ENCODE results near the gene DGKG.

Gene DGKG

GRCh38 chr3:186321746-186322145 lies 40.3 kb downstream of the DGKG start:
- no peak overlapping the region for H3K4me3 ChIP-seq (ENCODE audit: low read length)
- H3K9me3 ChIP-seq (ENCODE audit: low read length) = no peaks in the 10 kb centered on the region
- no peak overlapping the region for H2AFZ ChIP-seq (ENCODE audit: low read depth, low read length)
- H3K36me3 ChIP-seq (ENCODE audit: insufficient read depth, low read length) = no peaks in the 10 kb centered on the region
- H3K4me1 ChIP-seq (ENCODE audit: insufficient read depth, low read length) = no peaks in the 10 kb centered on the region
- no peaks in the 10 kb centered on the region for H3K27me3 ChIP-seq (ENCODE audit: insufficient read depth, low read length)

GRCh38 chr3:186320862-186321568 lies 41.0 kb downstream of the DGKG start:
- H3K4me3 ChIP-seq (ENCODE audit: low read length) = no peak overlapping the region
- no peaks in the 10 kb centered on the region for H3K27me3 ChIP-seq (ENCODE audit: insufficient read depth, low read length)
- H3K4me1 ChIP-seq (ENCODE audit: insufficient read depth, low read length) = no peaks in the 10 kb centered on the region

DNA sequence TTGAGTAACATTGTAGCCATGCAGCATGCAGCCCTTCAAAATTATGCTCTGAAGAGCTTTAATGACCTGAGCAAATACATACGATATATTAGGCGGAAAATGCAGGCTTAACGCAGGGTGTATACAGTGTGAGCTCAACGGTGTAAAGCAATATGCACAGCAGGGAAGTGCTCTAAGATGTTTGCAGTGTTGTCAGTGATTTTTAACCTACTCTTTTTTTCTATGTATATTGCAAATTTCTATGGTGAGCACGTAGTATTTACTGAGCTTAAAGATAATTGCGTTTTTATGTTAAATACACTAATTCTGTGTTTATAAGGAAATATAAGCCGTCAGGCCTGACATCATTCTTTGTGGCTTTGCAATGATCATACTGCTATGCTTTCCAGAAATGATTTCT lies 42.1 kb downstream of the DGKG start:
- Histone ChIP-seq H3K36me3 (ENCODE audit: insufficient read depth, low read length) (no peaks in the 10 kb centered on the region), H3K27me3 (ENCODE audit: insufficient read depth, low read length) (no peaks in the 10 kb centered on the region), H2AFZ (ENCODE audit: low read depth, low read length) (no peak overlapping the region), H3K4me3 (ENCODE audit: low read length) (no peak overlapping the region), H3K4me1 (ENCODE audit: insufficient read depth, low read length) (no peaks in the 10 kb centered on the region), H3K9me3 (ENCODE audit: low read length) (no peaks in the 10 kb centered on the region)

More at GRCh38 chr3:186320862-186321568, 41.0 kb downstream of the DGKG start:
- H2AFZ ChIP-seq (ENCODE audit: low read depth, low read length) = no peak overlapping the region
- H3K9me3 ChIP-seq (ENCODE audit: low read length) = no peaks in the 10 kb centered on the region
- no peaks in the 10 kb centered on the region for H3K36me3 ChIP-seq (ENCODE audit: insufficient read depth, low read length)

DNA sequence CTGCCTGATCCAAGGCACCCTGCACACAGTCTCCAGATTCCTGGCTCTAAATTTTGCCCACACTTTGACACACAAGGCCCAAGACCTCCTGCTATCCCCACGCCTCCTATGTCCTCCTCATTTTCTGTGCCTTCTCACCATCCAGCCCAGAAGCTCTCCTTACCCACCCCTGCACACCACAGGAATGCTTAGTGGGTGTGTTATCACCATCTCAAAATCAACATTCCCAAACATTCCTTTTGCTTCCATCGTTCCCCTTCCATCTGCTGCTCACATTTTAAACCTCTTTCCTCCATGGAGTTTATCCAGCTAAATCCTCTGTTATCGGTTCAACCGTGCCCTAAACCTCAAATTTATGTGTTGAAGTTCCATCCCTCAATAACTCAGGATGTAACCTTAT lies 43.9 kb downstream of the DGKG start:
- no peak overlapping the region for H3K4me3 ChIP-seq (ENCODE audit: low read length)
- H3K27me3 ChIP-seq (ENCODE audit: insufficient read depth, low read length) = no peaks in the 10 kb centered on the region
- H3K36me3 ChIP-seq (ENCODE audit: insufficient read depth, low read length) = no peaks in the 10 kb centered on the region
- H3K4me1 ChIP-seq (ENCODE audit: insufficient read depth, low read length) = no peaks in the 10 kb centered on the region
- no peaks in the 10 kb centered on the region for H3K9me3 ChIP-seq (ENCODE audit: low read length)
- no peak overlapping the region for H2AFZ ChIP-seq (ENCODE audit: low read depth, low read length)

DNA sequence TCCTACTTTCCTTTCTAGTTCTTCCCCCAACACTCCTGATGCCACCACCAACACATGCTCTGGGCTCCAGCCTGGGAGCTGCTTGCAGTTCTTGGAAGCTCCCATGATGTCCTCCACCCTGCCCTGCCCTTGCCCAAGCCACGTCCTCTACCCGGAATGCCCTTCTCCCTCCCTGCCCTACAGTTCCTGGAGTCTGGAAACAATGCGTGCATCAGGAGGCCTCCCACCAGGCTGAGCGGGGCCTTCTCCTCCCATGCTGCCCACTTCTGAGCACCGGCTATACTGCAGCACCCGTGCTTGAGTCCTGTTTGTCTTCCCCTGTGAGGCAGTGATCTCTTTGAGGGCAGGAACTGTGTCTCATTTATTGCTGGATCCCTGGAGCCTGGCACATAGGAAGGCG lies 44.6 kb downstream of the DGKG start:
- no peaks in the 10 kb centered on the region for H3K36me3 ChIP-seq (ENCODE audit: insufficient read depth, low read length)
- no peaks in the 10 kb centered on the region for H3K9me3 ChIP-seq (ENCODE audit: low read length)
- no peaks in the 10 kb centered on the region for H3K27me3 ChIP-seq (ENCODE audit: insufficient read depth, low read length)
- H3K4me1 ChIP-seq (ENCODE audit: insufficient read depth, low read length) = no peaks in the 10 kb centered on the region
- H2AFZ ChIP-seq (ENCODE audit: low read depth, low read length) = no peak overlapping the region
- H3K4me3 ChIP-seq (ENCODE audit: low read length) = no peak overlapping the region

DNA sequence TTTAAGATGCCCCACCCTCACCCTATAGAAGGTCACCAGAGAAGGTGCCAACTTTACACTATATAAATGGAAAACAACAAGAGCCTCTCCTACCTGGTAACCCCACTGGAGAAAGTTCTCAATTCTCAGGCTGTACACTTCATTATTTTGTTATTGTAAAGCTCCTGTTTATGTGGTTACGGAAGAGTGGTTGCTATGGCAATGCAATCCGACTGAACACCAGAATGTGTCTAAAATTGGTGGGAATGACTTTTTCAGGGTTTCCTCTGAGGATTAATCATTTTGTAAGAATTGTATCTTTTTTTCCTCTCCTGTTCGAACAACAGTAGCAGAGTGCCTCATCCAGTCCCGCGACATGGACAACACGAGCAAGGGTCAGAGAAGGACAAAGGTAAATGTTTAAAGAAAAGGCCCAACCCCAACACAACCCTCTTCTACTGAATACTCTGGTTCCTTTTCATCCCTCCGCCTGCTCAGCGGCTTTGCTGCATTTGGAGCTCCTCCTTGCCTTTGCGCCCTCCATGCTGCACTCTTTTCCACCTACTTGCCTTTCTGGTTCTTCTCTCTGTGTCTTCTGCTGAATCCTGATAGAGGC lies 45.3 kb downstream of the DGKG start:
- Histone ChIP-seq H3K36me3 (ENCODE audit: insufficient read depth, low read length) (no peaks in the 10 kb centered on the region), H2AFZ (ENCODE audit: low read depth, low read length) (no peak overlapping the region)

GRCh38 chr3:186315581-186316354 lies 46.3 kb downstream of the DGKG start:
- Histone ChIP-seq H3K27me3 (ENCODE audit: insufficient read depth, low read length) (no peaks in the 10 kb centered on the region), H3K9me3 (ENCODE audit: low read length) (no peaks in the 10 kb centered on the region), H3K4me3 (ENCODE audit: low read length) (no peak overlapping the region), H3K36me3 (ENCODE audit: insufficient read depth, low read length) (no peaks in the 10 kb centered on the region), H3K4me1 (ENCODE audit: insufficient read depth, low read length) (no peaks in the 10 kb centered on the region), H2AFZ (ENCODE audit: low read depth, low read length) (no peak overlapping the region)

More for the DNA sequence above, 45.3 kb downstream of the DGKG start:
- no peaks in the 10 kb centered on the region for H3K9me3 ChIP-seq (ENCODE audit: low read length)
- no peaks in the 10 kb centered on the region for H3K4me1 ChIP-seq (ENCODE audit: insufficient read depth, low read length)
- H3K4me3 ChIP-seq (ENCODE audit: low read length) = no peak overlapping the region
- no peaks in the 10 kb centered on the region for H3K27me3 ChIP-seq (ENCODE audit: insufficient read depth, low read length)

DNA sequence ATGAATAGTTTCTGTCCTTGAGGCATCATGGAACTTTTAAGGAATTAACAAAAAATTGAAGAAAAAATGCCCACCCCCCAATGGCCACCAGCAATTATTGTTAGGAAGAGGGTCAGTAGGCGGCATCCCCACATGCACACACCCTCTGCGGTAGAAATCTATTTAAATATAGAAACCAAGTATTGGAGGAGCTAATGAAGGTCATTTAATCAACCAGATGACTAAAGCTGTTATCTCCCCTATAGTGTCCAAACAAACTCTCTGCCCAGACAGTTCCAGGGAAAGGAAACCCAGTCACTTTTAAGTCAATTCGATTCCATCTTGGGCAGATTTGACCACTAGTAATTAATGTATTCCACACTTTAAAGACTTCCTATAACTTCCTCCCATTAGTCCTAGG lies 47.1 kb downstream of the DGKG start:
- no peak overlapping the region for H3K4me3 ChIP-seq (ENCODE audit: low read length)

GRCh38 chr3:186311441-186311840 lies 50.6 kb downstream of the DGKG start:
- H2AFZ ChIP-seq (ENCODE audit: low read depth, low read length) = no peak overlapping the region
- H3K4me3 ChIP-seq (ENCODE audit: low read length) = no peak overlapping the region
- H3K27me3 ChIP-seq (ENCODE audit: insufficient read depth, low read length) = no peaks in the 10 kb centered on the region
- no peaks in the 10 kb centered on the region for H3K36me3 ChIP-seq (ENCODE audit: insufficient read depth, low read length)
- no peaks in the 10 kb centered on the region for H3K4me1 ChIP-seq (ENCODE audit: insufficient read depth, low read length)
- H3K9me3 ChIP-seq (ENCODE audit: low read length) = no peaks in the 10 kb centered on the region

More for the DNA sequence above, 47.1 kb downstream of the DGKG start:
- no peaks in the 10 kb centered on the region for H3K9me3 ChIP-seq (ENCODE audit: low read length)
- no peaks in the 10 kb centered on the region for H3K27me3 ChIP-seq (ENCODE audit: insufficient read depth, low read length)
- H2AFZ ChIP-seq (ENCODE audit: low read depth, low read length) = no peak overlapping the region
- no peaks in the 10 kb centered on the region for H3K4me1 ChIP-seq (ENCODE audit: insufficient read depth, low read length)
- no peaks in the 10 kb centered on the region for H3K36me3 ChIP-seq (ENCODE audit: insufficient read depth, low read length)

DNA sequence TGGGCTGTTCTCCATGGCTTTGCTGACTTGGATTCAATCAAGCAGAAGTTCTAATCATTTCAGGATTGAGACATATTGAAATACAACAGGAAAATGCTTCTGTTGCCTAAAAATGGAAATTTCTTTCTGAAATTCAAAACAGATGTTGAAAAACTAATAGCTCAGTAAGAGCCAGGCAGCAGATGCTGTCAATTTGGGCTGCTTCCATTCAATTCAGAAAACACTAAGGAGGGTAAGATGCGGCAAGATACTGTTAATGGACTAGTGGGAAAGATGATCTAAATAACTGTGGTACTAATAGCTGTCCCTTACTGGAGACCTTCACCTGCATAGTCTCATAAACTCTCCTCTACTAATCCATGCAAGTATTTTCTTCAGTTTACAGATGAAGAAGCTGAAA lies 53.5 kb downstream of the DGKG start:
- Histone ChIP-seq H2AFZ (ENCODE audit: low read depth, low read length) (no peak overlapping the region), H3K4me3 (ENCODE audit: low read length) (no peak overlapping the region), H3K27me3 (ENCODE audit: insufficient read depth, low read length) (peaks cover 11% of the 10 kb centered on the region), H3K36me3 (ENCODE audit: insufficient read depth, low read length) (no peaks in the 10 kb centered on the region), H3K9me3 (ENCODE audit: low read length) (no peaks in the 10 kb centered on the region), H3K4me1 (ENCODE audit: insufficient read depth, low read length) (no peaks in the 10 kb centered on the region)

DNA sequence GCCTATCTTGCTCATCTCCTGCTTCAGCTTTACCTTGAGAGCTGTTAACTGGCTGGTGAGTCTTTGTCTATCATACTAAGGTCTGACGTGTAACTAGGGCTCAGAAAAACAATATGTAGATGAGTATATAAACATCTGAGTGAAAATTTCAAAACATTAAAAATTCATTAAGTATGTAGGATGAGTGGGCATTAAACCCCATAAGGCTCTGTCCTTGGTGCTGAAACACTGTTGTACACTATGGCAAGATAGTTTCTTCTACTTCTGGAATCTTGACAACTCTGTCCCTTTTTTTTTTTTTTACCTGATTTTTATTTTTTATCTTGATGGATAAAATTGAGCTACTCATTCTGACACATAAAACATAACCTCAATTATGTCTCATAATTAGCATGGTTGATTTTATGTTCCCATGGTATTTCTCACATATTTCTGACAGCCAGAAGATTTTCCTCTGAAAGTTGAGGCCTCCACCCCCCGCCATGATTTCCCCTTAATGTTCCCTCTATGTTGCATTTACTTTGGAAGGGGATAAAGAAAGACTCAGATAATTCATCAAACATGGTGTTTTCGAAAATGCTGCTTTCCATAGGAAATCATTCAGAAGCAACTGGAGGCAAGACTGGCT lies 54.3 kb downstream of the DGKG start:
- Histone ChIP-seq H3K4me3 (ENCODE audit: low read length) (no peak overlapping the region), H3K9me3 (ENCODE audit: low read length) (no peaks in the 10 kb centered on the region), H3K36me3 (ENCODE audit: insufficient read depth, low read length) (no peaks in the 10 kb centered on the region), H3K4me1 (ENCODE audit: insufficient read depth, low read length) (no peaks in the 10 kb centered on the region), H2AFZ (ENCODE audit: low read depth, low read length) (no peak overlapping the region), H3K27me3 (ENCODE audit: insufficient read depth, low read length) (peaks cover 14% of the 10 kb centered on the region)

DNA sequence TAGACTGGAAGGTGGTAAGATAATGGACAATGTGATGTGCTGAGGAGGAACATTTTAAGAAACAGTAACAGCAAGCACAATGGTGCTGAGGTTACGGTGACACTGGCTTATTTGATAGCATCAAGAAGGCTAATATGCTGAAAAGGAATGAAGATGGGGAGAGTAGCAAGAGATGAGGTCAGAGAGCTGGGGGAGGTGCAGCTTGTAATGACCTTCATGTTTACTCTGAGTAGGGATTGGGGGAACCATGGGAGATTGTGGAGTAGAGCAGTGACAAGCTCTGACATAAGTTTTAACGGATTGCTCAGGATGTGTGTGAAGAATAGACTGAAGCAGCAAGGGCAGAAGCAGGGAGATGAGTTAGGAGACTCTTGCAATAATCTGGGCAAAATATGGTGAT lies 56.7 kb downstream of the DGKG start:
- H2AFZ ChIP-seq (ENCODE audit: low read depth, low read length) = no peak overlapping the region
- H3K36me3 ChIP-seq (ENCODE audit: insufficient read depth, low read length) = no peaks in the 10 kb centered on the region
- H3K9me3 ChIP-seq (ENCODE audit: low read length) = no peaks in the 10 kb centered on the region
- H3K4me1 ChIP-seq (ENCODE audit: insufficient read depth, low read length) = no peaks in the 10 kb centered on the region
- no peak overlapping the region for H3K4me3 ChIP-seq (ENCODE audit: low read length)
- H3K27me3 ChIP-seq (ENCODE audit: insufficient read depth, low read length) = peaks cover 14% of the 10 kb centered on the region

GRCh38 chr3:186303965-186304364 lies 58.1 kb downstream of the DGKG start:
- H3K27me3 ChIP-seq (ENCODE audit: insufficient read depth, low read length) = peaks cover 14% of the 10 kb centered on the region
- no peaks in the 10 kb centered on the region for H3K36me3 ChIP-seq (ENCODE audit: insufficient read depth, low read length)
- H3K4me1 ChIP-seq (ENCODE audit: insufficient read depth, low read length) = no peaks in the 10 kb centered on the region
- H3K9me3 ChIP-seq (ENCODE audit: low read length) = no peaks in the 10 kb centered on the region
- H2AFZ ChIP-seq (ENCODE audit: low read depth, low read length) = no peak overlapping the region
- no peak overlapping the region for H3K4me3 ChIP-seq (ENCODE audit: low read length)

All from neuron (in vitro differentiated cells).